ENCODE measurements around the gene SBK1. TPM values are rescaled to one million over a fixed set of nuclear protein-coding genes. Genes with fewer than 3 reads are reported as not detected.

SBK1 gene
- total and polyA plus RNA-seq, 9 donors, result 0.32 to 1.5 (median 0.79) TPM

DNA sequence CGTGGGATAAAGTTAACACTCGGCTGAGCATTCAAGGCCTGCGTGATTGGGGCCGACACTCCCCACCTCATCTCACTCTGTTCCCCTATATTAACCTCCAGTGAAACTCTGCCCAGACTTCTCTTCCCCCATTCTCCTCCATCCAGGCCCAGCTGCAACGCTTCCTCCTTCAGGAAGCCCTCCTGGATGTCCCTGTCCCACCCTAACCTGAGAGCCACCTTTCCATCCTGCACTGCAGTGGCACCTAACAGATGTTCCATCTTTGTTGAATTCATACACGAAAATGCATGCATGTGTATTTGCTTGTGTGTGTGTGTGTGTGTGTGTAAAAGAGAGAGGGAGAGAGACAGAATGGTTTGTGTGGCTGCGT, 32.6 kb upstream of the SBK1 start:
- TF ChIP-seq, protein P1, sequence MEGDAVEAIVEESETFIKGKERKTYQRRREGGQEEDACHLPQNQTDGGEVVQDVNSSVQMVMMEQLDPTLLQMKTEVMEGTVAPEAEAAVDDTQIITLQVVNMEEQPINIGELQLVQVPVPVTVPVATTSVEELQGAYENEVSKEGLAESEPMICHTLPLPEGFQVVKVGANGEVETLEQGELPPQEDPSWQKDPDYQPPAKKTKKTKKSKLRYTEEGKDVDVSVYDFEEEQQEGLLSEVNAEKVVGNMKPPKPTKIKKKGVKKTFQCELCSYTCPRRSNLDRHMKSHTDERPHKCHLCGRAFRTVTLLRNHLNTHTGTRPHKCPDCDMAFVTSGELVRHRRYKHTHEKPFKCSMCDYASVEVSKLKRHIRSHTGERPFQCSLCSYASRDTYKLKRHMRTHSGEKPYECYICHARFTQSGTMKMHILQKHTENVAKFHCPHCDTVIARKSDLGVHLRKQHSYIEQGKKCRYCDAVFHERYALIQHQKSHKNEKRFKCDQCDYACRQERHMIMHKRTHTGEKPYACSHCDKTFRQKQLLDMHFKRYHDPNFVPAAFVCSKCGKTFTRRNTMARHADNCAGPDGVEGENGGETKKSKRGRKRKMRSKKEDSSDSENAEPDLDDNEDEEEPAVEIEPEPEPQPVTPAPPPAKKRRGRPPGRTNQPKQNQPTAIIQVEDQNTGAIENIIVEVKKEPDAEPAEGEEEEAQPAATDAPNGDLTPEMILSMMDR (IDR thresholded peaks at IDR 0.05), result no peak
- TF ChIP-seq EP300 (IDR thresholded peaks at IDR 0.05) (no peak), POLR2A (IDR thresholded peaks at IDR 0.05) (no peak)
- 69 to 78% (median 76%) methylated on average over 7 of the region's 7 CpGs for WGBS, 3 donors
- H3K4me1 ChIP-seq (ENCODE audit: insufficient read depth), result no peaks in the 10 kb centered on the region
- H3K27ac ChIP-seq, result no peak overlapping the region
- no peak for DNase-seq
- H3K36me3 ChIP-seq, result no peaks in the 10 kb centered on the region
- H3K9me3 ChIP-seq, result no peaks in the 10 kb centered on the region
- intact Hi-C loops (cut with DNase I), result no loop called here
- no peak overlapping the region for H3K4me3 ChIP-seq
- no peaks in the 10 kb centered on the region for H3K27me3 ChIP-seq

DNA sequence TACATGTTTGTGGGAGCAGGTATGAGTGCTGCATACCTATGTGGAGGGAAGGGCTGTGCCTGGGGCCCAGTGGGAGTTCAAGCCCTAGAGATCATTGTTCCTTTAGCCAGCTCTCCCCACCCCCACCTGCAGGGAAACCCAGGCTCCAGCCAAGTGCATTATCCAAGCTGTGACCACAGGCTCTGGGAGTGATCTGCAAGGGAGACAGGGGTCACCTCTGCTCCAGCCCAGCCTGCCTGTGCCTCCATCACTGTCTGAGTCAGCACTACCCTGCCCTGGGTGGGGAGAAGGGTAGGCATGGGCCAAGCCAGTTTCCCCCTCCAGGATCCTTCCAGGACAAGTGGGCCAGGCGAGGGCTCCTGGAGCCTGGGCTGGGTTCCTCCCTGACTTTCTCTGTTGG, 32.1 kb upstream of the SBK1 start:
- Histone ChIP-seq H3K4me1 (ENCODE audit: insufficient read depth) (no peaks in the 10 kb centered on the region), H3K4me3 (no peak overlapping the region), H3K36me3 (no peaks in the 10 kb centered on the region), H3K27me3 (no peaks in the 10 kb centered on the region), H3K9me3 (no peaks in the 10 kb centered on the region), H3K27ac (no peak overlapping the region)
- intact Hi-C loops (cut with DNase I), result no loop called here
- DNase-seq, result no peak
- 57 to 71% (median 67%) methylated on average over 1 of the region's 1 CpG for WGBS, 3 donors
- TF ChIP-seq POLR2A (IDR thresholded peaks at IDR 0.05) (no peak), EP300 (IDR thresholded peaks at IDR 0.05) (no peak)
- TF ChIP-seq, protein P1 (IDR thresholded peaks at IDR 0.05), result no peak

DNA sequence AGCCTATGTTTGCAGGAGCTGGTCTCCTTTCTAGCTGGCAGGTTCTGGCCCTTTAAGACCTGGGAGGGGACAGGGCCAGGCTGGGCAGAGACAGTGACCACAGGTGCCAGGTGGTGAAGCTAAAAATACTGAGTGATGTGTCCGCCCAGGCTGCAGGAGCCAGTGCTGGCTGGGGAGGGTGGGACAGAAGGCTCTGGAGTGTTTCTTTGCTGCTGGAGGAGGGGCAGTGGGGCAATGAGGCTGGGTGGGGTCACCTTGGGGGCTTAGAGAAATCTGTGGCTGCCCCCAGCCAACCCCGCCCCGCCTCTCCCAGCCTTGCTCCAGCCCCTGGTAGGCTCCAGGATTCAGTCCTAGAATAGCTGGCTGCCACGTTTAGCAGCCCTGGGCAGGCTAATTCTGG, 30.4 kb upstream of the SBK1 start:
- no peak for DNase-seq
- intact Hi-C loops (cut with DNase I), result no loop called here
- no peaks in the 10 kb centered on the region for H3K36me3 ChIP-seq
- H3K9me3 ChIP-seq, result no peaks in the 10 kb centered on the region
- TF ChIP-seq, protein P1 (IDR thresholded peaks at IDR 0.05), result no peak
- no peak for TF ChIP-seq POLR2A (IDR thresholded peaks at IDR 0.05)
- TF ChIP-seq EP300 (IDR thresholded peaks at IDR 0.05), result no peak
- no peak overlapping the region for H3K27ac ChIP-seq
- 56 to 66% (median 66%) methylated on average over 4 of the region's 4 CpGs for WGBS, 3 donors
- no peak overlapping the region for H3K4me3 ChIP-seq
- no peaks in the 10 kb centered on the region for H3K27me3 ChIP-seq
- no peaks in the 10 kb centered on the region for H3K4me1 ChIP-seq (ENCODE audit: insufficient read depth)

DNA sequence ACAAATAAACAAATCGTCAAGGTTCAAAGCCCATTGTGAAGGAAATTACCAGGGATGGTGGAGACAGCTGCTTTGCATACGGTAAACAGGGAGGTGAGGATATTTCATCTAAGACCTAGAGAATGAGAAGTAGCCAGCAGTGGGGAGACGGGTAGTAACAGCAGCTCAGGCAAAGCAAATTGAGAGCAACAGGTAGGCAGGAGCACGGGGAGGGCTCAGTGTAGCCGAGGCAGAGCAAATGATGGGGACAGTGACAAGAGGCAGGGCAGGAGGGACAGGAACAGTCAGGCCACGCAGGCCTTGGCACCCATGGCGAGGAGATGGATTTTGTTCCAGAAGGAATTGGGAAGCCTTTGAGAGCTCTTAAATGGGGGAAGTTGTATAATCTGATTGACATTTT, 29.0 kb upstream of the SBK1 start:
- Histone ChIP-seq H3K9me3 (no peaks in the 10 kb centered on the region), H3K4me3 (no peak overlapping the region), H3K27ac (no peak overlapping the region), H3K36me3 (no peaks in the 10 kb centered on the region), H3K27me3 (no peaks in the 10 kb centered on the region), H3K4me1 (ENCODE audit: insufficient read depth) (no peaks in the 10 kb centered on the region)
- TF ChIP-seq EP300 (IDR thresholded peaks at IDR 0.05) (no peak), POLR2A (IDR thresholded peaks at IDR 0.05) (no peak)
- TF ChIP-seq, protein P1 (IDR thresholded peaks at IDR 0.05), result no peak
- no peak for DNase-seq
- WGBS, 3 donors, result 60 to 63% (median 62%) methylated on average over 6 to 7 of the region's 7 CpGs
- intact Hi-C loops (cut with DNase I), result no loop called here

DNA sequence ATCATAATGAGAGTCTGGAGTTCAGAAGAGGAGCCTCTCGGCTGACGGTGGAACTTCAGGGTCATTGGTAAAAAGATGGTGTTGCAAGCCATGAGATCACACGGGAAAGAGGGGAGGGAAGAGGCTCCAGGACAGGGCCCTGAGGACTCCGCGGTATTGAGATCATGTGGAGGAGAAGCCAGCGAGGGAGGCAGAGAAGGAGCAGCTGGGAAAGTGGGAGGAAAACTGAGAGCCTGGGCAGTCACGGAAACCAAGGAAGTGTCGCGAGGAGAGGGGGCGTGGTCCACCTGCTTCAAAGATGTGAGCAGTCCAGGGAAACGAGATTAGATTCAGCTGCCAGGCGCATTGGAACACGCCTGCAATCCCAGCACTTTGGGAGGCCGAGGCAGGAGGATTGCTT, 27.7 kb upstream of the SBK1 start:
- H3K4me1 ChIP-seq (ENCODE audit: insufficient read depth), result no peaks in the 10 kb centered on the region
- H3K9me3 ChIP-seq, result no peaks in the 10 kb centered on the region
- H3K27me3 ChIP-seq, result no peaks in the 10 kb centered on the region
- WGBS, 3 donors, result 7 to 17% (median 8%) methylated on average over 14 of the region's 14 CpGs
- no peaks in the 10 kb centered on the region for H3K36me3 ChIP-seq
- intact Hi-C loops (cut with DNase I), result no loop called here
- H3K27ac ChIP-seq, result no peak overlapping the region
- no peak overlapping the region for H3K4me3 ChIP-seq
- no peak for DNase-seq
- TF ChIP-seq POLR2A (IDR thresholded peaks at IDR 0.05), result no peak
- TF ChIP-seq, protein P1 (IDR thresholded peaks at IDR 0.05), result no peak
- no peak for TF ChIP-seq EP300 (IDR thresholded peaks at IDR 0.05)
